Aorta (tissue), 5 donors: Measurements from ENCODE around the gene PCDH9. TPM values are rescaled to one million over a fixed set of nuclear protein-coding genes. Genes with fewer than 3 reads are reported as not detected.
"Not testable (repeated sequence)": the region's sequence is repeated elsewhere in the genome, so short reads cannot be mapped to it uniquely, and the experiment has no call there.

Source experiments
- ATAC-seq: fragments of 200-7000 bp; cut with Tn5 transposase; one replicate; pipeline ENCODE4 v1.9.1; 2022; ENCODE audit warnings: moderate library complexity; ENCODE audit not compliant: low FRiP score
- DNase-seq, 2 donors: peaks; one replicate each; pipeline ENCODE4 v3.0.0-alpha.2; 2020
- H3K27ac ChIP-seq, 2 donors: one replicate each; pipeline ENCODE4 v1.5.1; 2013; ENCODE audit warnings: low read length in 2 of 2, mild to moderate bottlenecking in 2 of 2, moderate library complexity in 2 of 2, control low read depth in 1 of 2, inconsistent platforms in 1 of 2, low read depth in 1 of 2
- H3K27me3 ChIP-seq, 2 donors: one replicate each; pipeline ENCODE4 v1.6.1; 2013; ENCODE audit warnings: control low read depth in 1 of 2, low read length in 1 of 2, mild to moderate bottlenecking in 1 of 2, moderate library complexity in 1 of 2; ENCODE audit not compliant: insufficient read depth in 2 of 2, control insufficient read depth in 1 of 2
- H3K36me3 ChIP-seq, 2 donors: one replicate each; pipeline ENCODE4 v1.6.1; 2013; ENCODE audit warnings: control low read depth in 1 of 2, low read length in 1 of 2, mild to moderate bottlenecking in 1 of 2; ENCODE audit not compliant: insufficient read depth in 2 of 2, control insufficient read depth in 1 of 2
- H3K4me1 ChIP-seq, 2 donors: one replicate each; pipeline ENCODE4 v1.6.1; 2013; ENCODE audit warnings: low read length in 2 of 2, control low read depth in 1 of 2, mild to moderate bottlenecking in 1 of 2, moderate library complexity in 1 of 2; ENCODE audit not compliant: insufficient read depth in 2 of 2, control insufficient read depth in 1 of 2
- H3K4me3 ChIP-seq, 2 donors: one replicate each; pipeline ENCODE4 v1.5.1; 2013; ENCODE audit warnings: low read length in 2 of 2, control low read depth in 1 of 2, mild to moderate bottlenecking in 1 of 2
- H3K9me3 ChIP-seq: one replicate; pipeline ENCODE4 v1.6.1; 2013; ENCODE audit warnings: mild to moderate bottlenecking, low read length; ENCODE audit not compliant: control insufficient read depth
- WGBS, 2 donors: extraction: QIAGEN DNeasy Blood & Tissue Kit; methylation state at CpG; one replicate each; pipeline ENCODE4 v1.1.7; 2013; 5-methylcytosine and 5-hydroxymethylcytosine counted together
- intact Hi-C, 2 donors: fragments of 100-400 bp; cut with DNase I; formaldehyde crosslinking; loops; one replicate each; pipeline versions ENCODE4 v1.14.2 to v1.15.0; 2022
- polyA plus RNA-seq, 2 donors: library from polyadenylated mRNA; stranded (reverse); fragments of 200-250 nt; gene quantifications; one replicate each; pipeline ENCODE4 v1.2.3, GENCODE V29; 2013
- total RNA-seq, 2 donors: library from RNA; stranded (reverse); fragmentation: NEBNext Ultra II Directional; extraction: Animal tissue kit (Norgen Biotek cat#: 25700); gene quantifications; one replicate each; pipeline ENCODE4 v1.2.1, GENCODE V29; 2021
- donor health status: healthy with polysubstance abuse.
- donor health status: Bipolar disorder and iron deficiency.
- donor health status: DM: no; HTN: no; CAD: no.
- donor health status: DM: no; HTN: no; CAD: no.
- donor health status: DM: yes; HTN: yes; CAD: no.

Gene PCDH9
- total and polyA plus RNA-seq, 4 donors, result 0.38 to 6.3 (median 4.2) TPM

DNA sequence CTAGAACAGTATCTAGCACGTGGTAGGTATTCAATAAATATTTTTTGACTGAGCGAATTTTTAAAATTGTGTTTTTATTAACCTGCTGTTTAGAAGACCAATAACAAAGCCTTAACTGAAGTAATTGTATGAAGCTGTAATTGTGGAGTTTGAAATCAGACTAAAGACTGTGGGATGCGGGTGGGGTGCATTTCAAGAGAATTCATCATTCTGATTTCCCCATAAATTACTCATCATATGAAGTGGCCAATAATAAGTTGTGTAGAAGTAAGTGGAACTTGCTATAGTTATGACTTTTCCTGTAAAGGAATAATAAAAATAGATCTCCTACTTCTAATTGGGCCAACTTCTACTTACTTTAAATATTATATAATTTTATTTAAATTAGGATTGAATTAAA lies 449.3 kb downstream of the PCDH9 start:
- no peaks in the 10 kb centered on the region for H3K27me3 ChIP-seq
- H3K36me3 ChIP-seq, result no peaks in the 10 kb centered on the region
- no peak overlapping the region for H3K27ac ChIP-seq
- ATAC-seq, result no peak
- DNase-seq, result no peak
- no peak overlapping the region for H3K4me3 ChIP-seq
- no peaks in the 10 kb centered on the region for H3K4me1 ChIP-seq
- intact Hi-C loops, result no loop called here
- WGBS, 2 donors, result 44 to 59% methylated on average over 3 of the region's 3 CpGs
- no peaks in the 10 kb centered on the region for H3K9me3 ChIP-seq

- no peaks in the 10 kb centered on the region for H3K36me3 ChIP-seq
- ATAC-seq (no peak), DNase-seq (no peak)
- intact Hi-C loops, result no loop called here
- WGBS, 2 donors, result 39 to 58% methylated on average over 1 of the region's 1 CpG
- no peak overlapping the region for H3K27ac ChIP-seq
- no peaks in the 10 kb centered on the region for H3K4me1 ChIP-seq
- H3K4me3 ChIP-seq, result no peak overlapping the region
- no peaks in the 10 kb centered on the region for H3K27me3 ChIP-seq
- peaks cover 2% of the 10 kb centered on the region for H3K9me3 ChIP-seq
Measured at GRCh38 chr13:66778461-66778860, 451.7 kb downstream of the PCDH9 start.

DNA sequence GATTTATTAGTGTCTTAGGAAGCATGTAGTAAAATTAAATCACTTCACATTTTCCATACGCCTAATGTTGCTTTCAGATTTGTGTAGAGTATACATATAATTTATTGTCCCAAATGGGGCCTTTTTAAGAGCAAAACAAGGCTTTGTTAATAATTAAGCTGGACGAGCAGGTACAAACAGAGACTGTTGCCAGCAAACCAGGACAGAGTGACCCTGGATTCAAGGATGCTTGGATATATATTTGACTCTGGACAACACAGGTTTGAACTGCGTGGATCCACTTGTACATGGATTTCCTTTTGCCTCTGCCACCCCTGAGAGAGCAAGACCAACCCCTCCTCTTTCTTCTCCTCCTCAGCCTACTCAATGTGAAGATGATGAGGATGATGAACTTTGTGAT lies 454.9 kb downstream of the PCDH9 start:
- H3K4me3 ChIP-seq, result no peak overlapping the region
- H3K9me3 ChIP-seq, result peaks cover 2% of the 10 kb centered on the region
- no peaks in the 10 kb centered on the region for H3K27me3 ChIP-seq
- DNase-seq (no peak), ATAC-seq (no peak)
- WGBS, 2 donors, result 75 to 76% methylated on average over 3 of the region's 3 CpGs
- H3K4me1 ChIP-seq, result no peaks in the 10 kb centered on the region
- intact Hi-C loops, result no loop called here
- no peak overlapping the region for H3K27ac ChIP-seq
- H3K36me3 ChIP-seq, result no peaks in the 10 kb centered on the region

GRCh38 chr13:66774046-66774445 lies 456.1 kb downstream of the PCDH9 start:
- WGBS, 2 donors, result 75 to 79% methylated on average over 2 of the region's 2 CpGs

DNA sequence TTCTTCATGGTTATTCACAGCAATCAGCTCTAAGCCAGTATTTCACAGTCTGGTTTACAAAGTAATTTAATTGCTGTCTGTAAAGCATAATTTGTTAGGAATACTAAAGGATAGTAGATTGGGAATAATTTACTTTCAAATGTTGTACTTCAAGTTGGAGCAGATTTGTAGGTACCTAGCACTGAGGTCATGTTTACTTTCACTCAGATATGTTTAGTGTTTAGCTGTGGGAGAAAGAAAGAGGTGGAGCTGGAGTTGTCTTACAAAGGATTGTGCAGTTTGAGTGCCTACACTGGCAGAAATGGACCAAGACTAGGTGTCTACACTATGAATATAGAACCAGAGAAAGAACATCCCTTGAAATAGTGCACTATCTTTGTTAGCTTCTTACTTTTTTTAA lies 464.6 kb downstream of the PCDH9 start:
- Histone ChIP-seq H3K36me3 (no peaks in the 10 kb centered on the region), H3K4me3 (no peak overlapping the region), H3K27me3 (peaks cover 0 to 3% of the 10 kb centered on the region in 2 donors), H3K9me3 (peaks cover 8% of the 10 kb centered on the region), H3K4me1 (no peaks in the 10 kb centered on the region), H3K27ac (no peak overlapping the region)
- ATAC-seq, result no peak
- intact Hi-C loops, result no loop called here
- no peak for DNase-seq

More at GRCh38 chr13:66774046-66774445, 456.1 kb downstream of the PCDH9 start:
- no peaks in the 10 kb centered on the region for H3K27me3 ChIP-seq
- H3K36me3 ChIP-seq, result no peaks in the 10 kb centered on the region
- no peak overlapping the region for H3K27ac ChIP-seq
- intact Hi-C loops, result no loop called here
- no peak overlapping the region for H3K4me3 ChIP-seq
- no peak for DNase-seq
- H3K9me3 ChIP-seq, result peaks cover 2% of the 10 kb centered on the region
- H3K4me1 ChIP-seq, result no peaks in the 10 kb centered on the region
- ATAC-seq, result no peak

DNA sequence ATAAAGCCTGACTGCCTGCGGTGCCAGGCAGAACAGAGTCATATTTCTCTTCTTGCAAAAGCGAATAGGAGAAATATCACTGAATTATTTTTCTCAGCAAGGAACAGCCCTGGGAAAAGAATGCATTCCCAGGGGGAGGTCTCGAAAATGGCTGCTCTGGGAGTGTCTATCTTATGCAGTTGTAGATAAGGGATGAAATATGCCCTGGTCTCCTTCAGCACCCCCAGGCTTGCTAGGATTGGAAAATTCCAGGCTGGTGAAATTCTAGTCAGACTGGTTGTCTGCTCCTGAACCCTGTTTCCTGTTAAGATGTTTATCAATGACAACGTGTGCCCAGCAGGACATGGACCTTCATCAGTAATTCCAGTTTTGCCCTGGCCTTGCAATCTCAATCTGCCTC lies 469.5 kb downstream of the PCDH9 start:
- H3K27me3 ChIP-seq, H3K4me3 ChIP-seq, H3K4me1 ChIP-seq, H3K36me3 ChIP-seq, H3K9me3 ChIP-seq, intact Hi-C loops, ATAC-seq, DNase-seq, H3K27ac ChIP-seq: not testable (repeated sequence)
- WGBS, 2 donors, result 65 to 68% methylated on average over 4 of the region's 4 CpGs

- WGBS, 2 donors, result 89 to 98% methylated on average over 1 of the region's 1 CpG
- Histone ChIP-seq H3K9me3 (peaks cover 8% of the 10 kb centered on the region), H3K4me3 (no peak overlapping the region), H3K36me3 (no peaks in the 10 kb centered on the region), H3K27ac (no peak overlapping the region), H3K27me3 (peaks cover 0 to 3% of the 10 kb centered on the region in 2 donors), H3K4me1 (no peaks in the 10 kb centered on the region)
- DNase-seq (no peak), ATAC-seq (no peak)
- intact Hi-C loops, result no loop called here
Measured at GRCh38 chr13:66759919-66760318, 470.2 kb downstream of the PCDH9 start.

DNA sequence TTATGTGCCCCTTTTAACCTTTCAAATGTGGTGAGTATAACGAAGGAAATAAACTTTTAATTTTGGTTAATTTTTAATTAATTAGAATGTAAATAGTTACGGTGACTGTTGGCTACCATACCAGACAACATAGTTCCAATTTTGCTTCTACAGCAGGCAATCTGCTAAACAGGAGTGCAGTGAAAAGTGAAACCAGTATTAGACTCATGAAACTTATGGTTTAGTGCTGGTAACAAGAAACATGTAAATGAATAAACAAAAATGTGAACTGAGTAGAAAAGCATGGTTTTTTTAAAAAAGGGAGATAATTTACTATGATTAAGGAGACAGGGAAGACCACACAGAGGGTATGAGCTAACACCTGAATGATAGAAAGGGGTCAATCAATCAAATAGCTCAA lies 478.4 kb downstream of the PCDH9 start:
- Histone ChIP-seq H3K27me3 (no peaks in the 10 kb centered on the region), H3K27ac (no peak overlapping the region), H3K4me3 (no peak overlapping the region), H3K36me3 (no peaks in the 10 kb centered on the region), H3K4me1 (no peaks in the 10 kb centered on the region), H3K9me3 (no peaks in the 10 kb centered on the region)
- DNase-seq (no peak), ATAC-seq (no peak)
- 90% methylated on average over 2 of the region's 2 CpGs for WGBS, 2 donors
- intact Hi-C loops, result no loop called here

DNA sequence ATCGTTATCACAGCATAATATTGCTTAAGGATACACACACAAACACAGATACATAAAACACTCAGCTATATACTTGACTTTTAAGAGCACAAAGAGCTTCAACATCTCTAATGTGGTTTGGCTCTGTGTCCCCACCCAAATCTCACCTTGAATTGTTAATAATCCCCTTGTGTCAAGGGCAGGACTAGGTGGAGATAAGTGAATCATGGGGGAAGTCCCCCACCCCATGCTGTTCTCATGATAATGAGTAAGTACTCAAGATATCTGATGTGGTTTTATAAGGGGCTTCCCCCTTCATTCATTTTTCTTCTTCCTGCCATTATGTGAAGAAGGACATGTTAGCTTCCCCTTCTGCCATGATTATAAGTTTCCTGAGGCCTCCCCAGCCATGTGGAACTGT lies 481.4 kb downstream of the PCDH9 start:
- Histone ChIP-seq H3K27me3 (no peaks in the 10 kb centered on the region), H3K36me3 (no peaks in the 10 kb centered on the region), H3K4me3 (no peak overlapping the region), H3K9me3 (no peaks in the 10 kb centered on the region), H3K4me1 (no peaks in the 10 kb centered on the region), H3K27ac (no peak overlapping the region)
- ATAC-seq, result no peak
- 80 to 83% methylated on average over 1 of the region's 1 CpG for WGBS, 2 donors
- DNase-seq, result no peak
- intact Hi-C loops, result no loop called here
